ENCODE measurements around the gene ODAD3. TPM values are rescaled to one million over a fixed set of nuclear protein-coding genes. Genes with fewer than 3 reads are reported as not detected.

The ODAD3 gene
- total and polyA plus RNA-seq, 10 of the 15 experiments (the other 5 are each of a cell fraction or from before 2014, with no cell fraction given): 0.11 to 0.39 (median 0.28) TPM; not detected in 7

DNA sequence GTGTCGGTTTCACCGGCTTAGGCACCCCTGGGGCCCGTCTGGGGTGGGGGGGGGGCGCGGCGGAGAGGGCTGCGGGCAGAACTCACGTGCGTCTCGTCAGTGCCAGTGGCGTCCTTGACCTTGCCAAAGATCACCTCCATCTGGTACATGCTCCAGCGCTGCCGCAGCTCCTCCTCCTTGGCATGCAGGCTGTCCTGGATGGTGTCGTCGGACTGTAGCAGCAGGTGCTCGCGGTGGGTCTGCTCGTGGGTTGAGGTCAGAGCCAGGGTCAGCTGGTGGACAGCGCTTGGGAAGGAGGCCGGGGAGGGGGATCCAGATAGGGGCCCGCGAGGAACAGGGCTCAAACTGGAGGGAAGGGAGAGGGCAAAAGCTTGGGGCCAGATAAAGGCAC lies 11.1 kb downstream of the ODAD3 start (continued):
- TF ChIP-seq KAT2A (conservative IDR thresholded peaks at IDR 0.05; ENCODE audit: control insufficient read depth, low read depth, low read length) (no peak), SMAD1 (IDR thresholded peaks at IDR 0.05; ENCODE audit: low read depth, partially characterized antibody) (no peak), LARP7 (IDR thresholded peaks at IDR 0.05) (no peak), STAT1 (conservative IDR thresholded peaks at IDR 0.05) (no peak)
- TF ChIP-seq, protein P1, sequence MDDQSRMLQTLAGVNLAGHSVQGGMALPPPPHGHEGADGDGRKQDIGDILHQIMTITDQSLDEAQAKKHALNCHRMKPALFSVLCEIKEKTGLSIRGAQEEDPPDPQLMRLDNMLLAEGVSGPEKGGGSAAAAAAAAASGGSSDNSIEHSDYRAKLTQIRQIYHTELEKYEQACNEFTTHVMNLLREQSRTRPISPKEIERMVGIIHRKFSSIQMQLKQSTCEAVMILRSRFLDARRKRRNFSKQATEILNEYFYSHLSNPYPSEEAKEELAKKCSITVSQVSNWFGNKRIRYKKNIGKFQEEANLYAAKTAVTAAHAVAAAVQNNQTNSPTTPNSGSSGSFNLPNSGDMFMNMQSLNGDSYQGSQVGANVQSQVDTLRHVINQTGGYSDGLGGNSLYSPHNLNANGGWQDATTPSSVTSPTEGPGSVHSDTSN (IDR thresholded peaks at IDR 0.05; ENCODE audit: insufficient replicate concordance, low read depth, low read length): no peak
- TF ChIP-seq, protein P2, sequence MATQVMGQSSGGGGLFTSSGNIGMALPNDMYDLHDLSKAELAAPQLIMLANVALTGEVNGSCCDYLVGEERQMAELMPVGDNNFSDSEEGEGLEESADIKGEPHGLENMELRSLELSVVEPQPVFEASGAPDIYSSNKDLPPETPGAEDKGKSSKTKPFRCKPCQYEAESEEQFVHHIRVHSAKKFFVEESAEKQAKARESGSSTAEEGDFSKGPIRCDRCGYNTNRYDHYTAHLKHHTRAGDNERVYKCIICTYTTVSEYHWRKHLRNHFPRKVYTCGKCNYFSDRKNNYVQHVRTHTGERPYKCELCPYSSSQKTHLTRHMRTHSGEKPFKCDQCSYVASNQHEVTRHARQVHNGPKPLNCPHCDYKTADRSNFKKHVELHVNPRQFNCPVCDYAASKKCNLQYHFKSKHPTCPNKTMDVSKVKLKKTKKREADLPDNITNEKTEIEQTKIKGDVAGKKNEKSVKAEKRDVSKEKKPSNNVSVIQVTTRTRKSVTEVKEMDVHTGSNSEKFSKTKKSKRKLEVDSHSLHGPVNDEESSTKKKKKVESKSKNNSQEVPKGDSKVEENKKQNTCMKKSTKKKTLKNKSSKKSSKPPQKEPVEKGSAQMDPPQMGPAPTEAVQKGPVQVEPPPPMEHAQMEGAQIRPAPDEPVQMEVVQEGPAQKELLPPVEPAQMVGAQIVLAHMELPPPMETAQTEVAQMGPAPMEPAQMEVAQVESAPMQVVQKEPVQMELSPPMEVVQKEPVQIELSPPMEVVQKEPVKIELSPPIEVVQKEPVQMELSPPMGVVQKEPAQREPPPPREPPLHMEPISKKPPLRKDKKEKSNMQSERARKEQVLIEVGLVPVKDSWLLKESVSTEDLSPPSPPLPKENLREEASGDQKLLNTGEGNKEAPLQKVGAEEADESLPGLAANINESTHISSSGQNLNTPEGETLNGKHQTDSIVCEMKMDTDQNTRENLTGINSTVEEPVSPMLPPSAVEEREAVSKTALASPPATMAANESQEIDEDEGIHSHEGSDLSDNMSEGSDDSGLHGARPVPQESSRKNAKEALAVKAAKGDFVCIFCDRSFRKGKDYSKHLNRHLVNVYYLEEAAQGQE (IDR thresholded peaks at IDR 0.05; ENCODE audit: low read depth, low read length): no peak

DNA sequence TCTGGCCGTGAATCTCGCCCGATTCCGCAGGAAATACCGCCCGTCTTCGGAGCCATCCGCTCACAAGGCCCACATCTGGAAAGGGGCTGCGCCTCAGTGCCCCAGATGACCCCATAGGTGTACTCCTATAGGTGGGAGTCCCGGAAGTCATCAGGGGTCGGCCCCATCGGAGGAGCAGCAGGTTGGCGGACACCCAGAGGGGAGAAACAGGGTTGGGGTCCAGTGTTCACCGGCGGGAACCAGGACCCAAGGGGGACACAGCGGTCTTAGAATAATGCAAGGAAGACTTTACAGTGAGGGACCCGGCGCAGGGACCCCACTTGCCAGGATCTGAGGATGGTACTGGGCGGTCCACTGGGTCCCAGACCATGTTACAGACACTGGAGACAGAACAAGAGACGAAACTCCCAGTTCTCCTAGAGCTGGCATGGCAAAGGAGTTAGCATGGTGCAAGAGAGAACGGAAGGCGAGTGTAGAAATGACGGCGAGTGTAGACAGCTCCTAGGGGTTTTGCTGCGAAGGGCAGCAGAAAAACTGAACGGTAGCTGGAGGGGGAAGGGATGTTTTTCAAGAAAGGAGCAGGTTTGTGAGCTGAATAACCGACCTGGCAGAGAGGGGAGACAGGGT lies 11.6 kb downstream of the ODAD3 start:
- ATAC-seq (no peak), DNase-seq (ENCODE audit: low read depth, low spot score) (no peak), FAIRE-seq (no peak)
- WGBS (ENCODE audit: insufficient coverage, insufficient replicate concordance, low lambda C conversion rate, missing lambda C conversion rate): 36% methylated on average over 24 of the region's 27 CpGs
- no peak overlapping the region for H2AFZ ChIP-seq (ENCODE audit: control insufficient read depth, low read depth, low read length)
- peaks cover 7 to 16% of the 10 kb centered on the region in 2 experiments for H3K27me3 ChIP-seq (replicated peaks in 1 of 2; ENCODE audit: control insufficient read depth in 2 of 2, insufficient read depth in 2 of 2, low read length in 1 of 2)
- no peaks in the 10 kb centered on the region for H3K9me3 ChIP-seq (replicated peaks; ENCODE audit: control insufficient read depth, insufficient read depth, low read length)
- ChIA-PET CTCF (interaction anchor here (0.6 to 1.4 kb wide), 3 partner anchors 12 to 59 kb away, joined by 3 to 5 read pairs (median 3); partner anchors contain the start of genes ODAD3 and PRKCSH), POLR2A (interaction anchor here (0.5 to 1.1 kb wide), 4 partner anchors 21 to 218 kb away, joined by 3 read pairs; no protein-coding TSS in a partner anchor), RAD21 (ENCODE audit: unreplicated experiment) (interaction anchor here (1.1 to 2.2 kb wide), 2 partner anchors 40 to 59 kb away, joined by 4 to 7 read pairs; no protein-coding TSS in a partner anchor), SMC1A (ENCODE audit: uncharacterized antibody, unreplicated experiment) (interaction anchor here (1.2 to 2.3 kb wide), 3 partner anchors 12 to 42 kb away, joined by 3 to 14 read pairs (median 3); partner anchors contain the start of genes ODAD3 and PRKCSH)
- BruUV-seq (replicated peaks): no TSS peak
- no peaks in the 10 kb centered on the region for H4K20me1 ChIP-seq (ENCODE audit: control insufficient read depth, insufficient read depth)
- intact Hi-C loops (cut with micrococcal nuclease; ENCODE audit: unreplicated experiment) (no loop called here), in situ Hi-C loops (cut with MboI) (no loop called here)
- no peaks in the 10 kb centered on the region for H3K79me2 ChIP-seq (ENCODE audit: control insufficient read depth, insufficient read depth, low read length)
- no peak overlapping the region for H3K4me2 ChIP-seq (ENCODE audit: control insufficient read depth, insufficient read depth)
- no peak overlapping the region for H3K27ac ChIP-seq (ENCODE audit: control insufficient read depth, insufficient read depth)
- H3K4me3 ChIP-seq: no peak overlapping the region
- H3K36me3 ChIP-seq (ENCODE audit: control insufficient read depth in 2 of 2, insufficient read depth in 2 of 2, low read length in 1 of 2): no peaks in the 10 kb centered on the region
- H3K4me1 ChIP-seq (ENCODE audit: control insufficient read depth, insufficient read depth, low read length): peaks cover 22% of the 10 kb centered on the region
- H3K9ac ChIP-seq (ENCODE audit: control insufficient read depth, insufficient read depth, low read length): no peak overlapping the region
- TF ChIP-seq POLR2A (IDR thresholded peaks at IDR 0.05; ENCODE audit: low read depth, low read length): no peak
- no peak for TF ChIP-seq PML (IDR thresholded peaks at IDR 0.05; ENCODE audit: low read length)
- TF ChIP-seq, protein P2 (IDR thresholded peaks at IDR 0.05; ENCODE audit: low read depth, low read length): no peak
- no peak for TF ChIP-seq TBL1XR1 (IDR thresholded peaks at IDR 0.05; ENCODE audit: low read depth, low read length)
- TF ChIP-seq NRF1 (conservative IDR thresholded peaks at IDR 0.05; ENCODE audit: low read depth, low read length): no peak
- TF ChIP-seq BCL11A (IDR thresholded peaks at IDR 0.05; ENCODE audit: low read depth, low read length): no peak
- TF ChIP-seq, protein P3, sequence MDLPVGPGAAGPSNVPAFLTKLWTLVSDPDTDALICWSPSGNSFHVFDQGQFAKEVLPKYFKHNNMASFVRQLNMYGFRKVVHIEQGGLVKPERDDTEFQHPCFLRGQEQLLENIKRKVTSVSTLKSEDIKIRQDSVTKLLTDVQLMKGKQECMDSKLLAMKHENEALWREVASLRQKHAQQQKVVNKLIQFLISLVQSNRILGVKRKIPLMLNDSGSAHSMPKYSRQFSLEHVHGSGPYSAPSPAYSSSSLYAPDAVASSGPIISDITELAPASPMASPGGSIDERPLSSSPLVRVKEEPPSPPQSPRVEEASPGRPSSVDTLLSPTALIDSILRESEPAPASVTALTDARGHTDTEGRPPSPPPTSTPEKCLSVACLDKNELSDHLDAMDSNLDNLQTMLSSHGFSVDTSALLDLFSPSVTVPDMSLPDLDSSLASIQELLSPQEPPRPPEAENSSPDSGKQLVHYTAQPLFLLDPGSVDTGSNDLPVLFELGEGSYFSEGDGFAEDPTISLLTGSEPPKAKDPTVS (IDR thresholded peaks at IDR 0.05; ENCODE audit: low read depth, low read length): no peak
- no peak for TF ChIP-seq YBX1 (IDR thresholded peaks at IDR 0.05)

All from GM12878 (cell line).